Upper lobe of right lung (tissue), 1 donor: ENCODE measurements around the gene COQ8B. TPM values are rescaled to one million over a fixed set of nuclear protein-coding genes. Genes with fewer than 3 reads are reported as not detected.

ENCODE experiments used
- ATAC-seq: fragments of 200-7000 bp; cut with Tn5 transposase; one replicate; pipeline ENCODE4 v1.9.1; 2020; ENCODE audit warnings: mild to moderate bottlenecking, moderate library complexity
- DNase-seq: peaks from one replicate; pipeline ENCODE4 v3.0.0-alpha.2; 2020
- H3K27ac ChIP-seq: fragments of 200-600 bp; one replicate; pipeline ENCODE4 v1.8.0; 2022
- H3K27me3 ChIP-seq: fragments of 200-600 bp; one replicate; pipeline ENCODE4 v1.8.0; 2022; ENCODE audit warnings: mild to moderate bottlenecking
- H3K36me3 ChIP-seq: fragments of 200-600 bp; one replicate; pipeline ENCODE4 v1.8.0; 2022
- H3K4me1 ChIP-seq: fragments of 200-600 bp; one replicate; pipeline ENCODE4 v1.8.0; 2022
- H3K4me3 ChIP-seq: fragments of 200-600 bp; one replicate; pipeline ENCODE4 v1.8.0; 2022; ENCODE audit warnings: mild to moderate bottlenecking
- H3K9me3 ChIP-seq: fragments of 200-600 bp; one replicate; pipeline ENCODE4 v1.8.0; 2022
- intact Hi-C: fragments of 100-400 bp; cut with DNase I; formaldehyde crosslinking; loops from one replicate; pipeline ENCODE4 v1.11.0; 2022
- total RNA-seq: library from RNA; stranded (reverse); fragmentation: NEBNext Ultra II Directional; extraction: Animal tissue kit (Norgen Biotek cat#: 25700); gene quantifications from one replicate; pipeline ENCODE4 v1.2.1, GENCODE V29; 2021
- TF ChIP-seq, protein P1 (sequence below): fragments of 200-600 bp; IDR thresholded peaks from one replicate; pipeline ENCODE4 v1.8.0; 2022; ENCODE audit warnings: antibody characterized with exemption
- donor health status: DM: no; HTN: yes; CAD: no; lungs with severe emphysema.

The COQ8B gene
- total RNA-seq, 1 donor from 2014 or later = 43.6 TPM

DNA sequence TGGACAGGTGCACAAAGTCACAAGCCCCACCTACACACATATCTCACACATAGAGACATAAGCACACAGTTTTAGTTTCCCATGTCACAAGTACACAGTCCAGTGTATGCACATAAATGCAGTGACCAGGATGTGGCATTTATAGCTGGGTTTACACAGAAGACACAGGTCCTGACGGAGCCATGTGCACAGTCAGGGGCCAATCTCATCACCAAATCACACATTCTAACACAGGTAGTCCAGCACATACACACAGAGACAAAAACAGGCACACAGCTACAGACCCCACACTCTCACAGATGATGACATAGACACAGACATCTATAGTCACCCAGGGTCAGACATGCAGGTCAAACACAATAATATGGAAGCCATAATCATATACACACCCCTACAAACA, 28.4 kb downstream of the COQ8B start:
- Histone ChIP-seq H3K4me3 (no peak overlapping the region), H3K36me3 (peaks cover 12% of the 10 kb centered on the region), H3K9me3 (no peaks in the 10 kb centered on the region), H3K27ac (no peak overlapping the region), H3K27me3 (no peaks in the 10 kb centered on the region), H3K4me1 (peaks cover 17% of the 10 kb centered on the region)
- TF ChIP-seq, protein P1, sequence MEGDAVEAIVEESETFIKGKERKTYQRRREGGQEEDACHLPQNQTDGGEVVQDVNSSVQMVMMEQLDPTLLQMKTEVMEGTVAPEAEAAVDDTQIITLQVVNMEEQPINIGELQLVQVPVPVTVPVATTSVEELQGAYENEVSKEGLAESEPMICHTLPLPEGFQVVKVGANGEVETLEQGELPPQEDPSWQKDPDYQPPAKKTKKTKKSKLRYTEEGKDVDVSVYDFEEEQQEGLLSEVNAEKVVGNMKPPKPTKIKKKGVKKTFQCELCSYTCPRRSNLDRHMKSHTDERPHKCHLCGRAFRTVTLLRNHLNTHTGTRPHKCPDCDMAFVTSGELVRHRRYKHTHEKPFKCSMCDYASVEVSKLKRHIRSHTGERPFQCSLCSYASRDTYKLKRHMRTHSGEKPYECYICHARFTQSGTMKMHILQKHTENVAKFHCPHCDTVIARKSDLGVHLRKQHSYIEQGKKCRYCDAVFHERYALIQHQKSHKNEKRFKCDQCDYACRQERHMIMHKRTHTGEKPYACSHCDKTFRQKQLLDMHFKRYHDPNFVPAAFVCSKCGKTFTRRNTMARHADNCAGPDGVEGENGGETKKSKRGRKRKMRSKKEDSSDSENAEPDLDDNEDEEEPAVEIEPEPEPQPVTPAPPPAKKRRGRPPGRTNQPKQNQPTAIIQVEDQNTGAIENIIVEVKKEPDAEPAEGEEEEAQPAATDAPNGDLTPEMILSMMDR = no peak
- intact Hi-C loops = no loop called here
- ATAC-seq (no peak), DNase-seq (no peak)

DNA sequence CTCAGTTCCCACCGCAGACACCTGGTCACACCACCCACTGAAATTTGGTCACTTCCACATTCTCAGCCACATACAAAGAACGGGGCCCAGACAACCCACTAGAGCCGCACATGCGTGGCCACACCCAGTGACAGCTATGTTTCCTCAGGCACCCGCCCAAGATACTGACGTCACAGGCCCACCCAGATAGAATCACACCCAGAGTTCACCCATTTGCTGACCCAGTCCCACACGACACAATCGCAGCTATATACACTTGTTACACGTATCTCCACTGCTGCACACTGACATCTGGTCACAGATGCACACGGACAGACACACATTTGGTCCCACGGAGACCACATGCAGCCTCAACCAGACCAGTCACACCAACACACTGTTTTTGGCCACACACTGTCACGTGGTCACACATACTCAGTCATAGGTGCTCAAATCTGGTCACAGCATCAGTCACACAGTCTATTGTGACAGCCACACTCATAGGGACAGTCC, 29.1 kb downstream of the COQ8B start:
- peak; percentile 79 for DNase-seq
- no peaks in the 10 kb centered on the region for H3K27me3 ChIP-seq
- H3K4me3 ChIP-seq = no peak overlapping the region
- peak; percentile 5 for ATAC-seq
- H3K4me1 ChIP-seq = peaks cover 17% of the 10 kb centered on the region
- intact Hi-C loops = no loop called here
- TF ChIP-seq, protein P1 = no peak
- no peaks in the 10 kb centered on the region for H3K9me3 ChIP-seq
- H3K36me3 ChIP-seq = peaks cover 11% of the 10 kb centered on the region
- H3K27ac ChIP-seq = no peak overlapping the region

DNA sequence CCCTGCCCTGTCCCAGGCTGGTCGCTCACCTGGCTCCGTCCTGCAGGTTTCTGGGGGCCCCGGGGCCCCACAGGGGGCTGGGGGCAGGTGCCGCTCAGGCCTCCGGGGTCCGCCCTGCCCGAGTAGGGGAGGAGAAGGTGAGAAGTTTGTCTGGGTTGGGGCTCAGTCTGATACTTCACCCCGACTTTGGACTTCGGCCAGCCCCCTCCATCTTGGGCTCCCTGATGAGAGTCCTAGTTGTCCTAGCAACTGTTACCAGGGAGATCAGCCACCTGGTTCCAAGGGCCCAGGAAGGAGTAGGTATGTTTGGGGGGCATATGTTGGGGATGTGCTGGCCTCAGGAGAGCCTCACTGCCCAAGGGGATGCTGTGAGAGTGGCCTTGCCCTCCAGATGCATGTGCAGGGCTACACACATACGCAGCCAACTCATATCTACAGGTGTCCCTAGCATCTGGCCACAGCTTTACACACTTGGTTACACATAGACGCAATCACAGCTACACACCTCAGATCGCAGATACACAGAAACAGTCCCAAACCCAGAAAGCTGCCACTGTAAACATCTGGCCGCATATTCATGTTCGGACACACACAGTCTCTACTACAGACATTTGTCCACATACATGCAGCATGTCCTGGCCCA, 29.7 kb downstream of the COQ8B start:
- H3K36me3 ChIP-seq = peaks cover 11% of the 10 kb centered on the region
- DNase-seq (no peak), ATAC-seq (no peak)
- H3K27me3 ChIP-seq = no peaks in the 10 kb centered on the region
- H3K27ac ChIP-seq = no peak overlapping the region
- intact Hi-C loops = no loop called here
- H3K4me3 ChIP-seq = no peak overlapping the region
- TF ChIP-seq, protein P1 = no peak
- no peaks in the 10 kb centered on the region for H3K9me3 ChIP-seq
- H3K4me1 ChIP-seq = peaks cover 17% of the 10 kb centered on the region

DNA sequence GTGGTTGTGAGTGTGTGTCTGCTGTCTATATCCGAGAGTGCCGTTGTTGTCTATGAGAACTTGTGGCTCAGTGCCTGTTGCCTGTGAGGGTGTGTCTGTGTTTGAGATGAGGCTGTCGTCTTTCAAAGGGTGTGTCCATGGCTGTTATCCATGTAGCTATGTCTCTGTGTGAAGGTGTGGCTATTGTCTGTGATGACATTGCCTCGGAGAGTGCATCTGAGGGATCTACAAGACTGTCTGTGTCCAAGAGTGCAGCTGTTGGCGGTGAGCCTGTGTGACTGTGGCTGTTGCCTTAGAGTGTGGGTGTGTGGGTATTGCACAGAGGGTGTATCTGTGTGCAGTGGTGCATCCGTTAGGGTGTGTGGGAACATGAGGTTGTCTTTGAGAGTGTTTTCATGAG, 31.1 kb downstream of the COQ8B start:
- TF ChIP-seq, protein P1 = no peak
- intact Hi-C loops = no loop called here
- ATAC-seq = no peak
- Histone ChIP-seq H3K4me1 (peaks cover 12% of the 10 kb centered on the region), H3K27ac (no peak overlapping the region), H3K9me3 (no peaks in the 10 kb centered on the region), H3K36me3 (peaks cover 18% of the 10 kb centered on the region), H3K4me3 (no peak overlapping the region), H3K27me3 (no peaks in the 10 kb centered on the region)
- no peak for DNase-seq

DNA sequence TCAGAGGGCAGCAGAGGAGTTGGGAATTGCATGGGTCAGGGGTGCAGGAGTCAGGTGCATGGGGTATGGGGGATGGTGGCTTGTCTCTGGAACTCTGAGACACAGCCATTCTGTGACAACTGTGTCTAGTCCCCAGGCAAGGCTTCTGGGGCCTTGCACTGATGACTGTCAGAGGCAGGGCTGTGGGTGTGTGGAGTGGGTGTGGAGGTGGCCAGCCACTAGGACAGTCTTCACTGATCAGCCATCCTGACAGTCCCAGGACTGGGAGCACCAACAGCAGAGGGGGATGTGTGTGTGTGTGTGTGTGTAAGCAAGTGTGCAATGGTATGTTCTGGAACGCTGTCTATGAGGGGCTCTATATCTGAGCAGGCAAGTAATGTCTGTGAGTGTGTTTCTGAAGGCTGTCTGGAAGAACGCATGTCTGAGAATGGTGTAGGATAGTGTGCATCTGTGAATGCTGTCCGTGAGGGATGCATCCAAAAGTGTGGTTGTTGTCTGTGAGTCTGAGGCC, 31.6 kb downstream of the COQ8B start:
- no peaks in the 10 kb centered on the region for H3K9me3 ChIP-seq
- TF ChIP-seq, protein P1 = no peak
- H3K4me1 ChIP-seq = peaks cover 12% of the 10 kb centered on the region
- H3K4me3 ChIP-seq = no peak overlapping the region
- no peaks in the 10 kb centered on the region for H3K27me3 ChIP-seq
- H3K27ac ChIP-seq = no peak overlapping the region
- intact Hi-C loops = no loop called here
- DNase-seq (no peak), ATAC-seq (no peak)
- peaks cover 23% of the 10 kb centered on the region for H3K36me3 ChIP-seq
